Esophagus muscularis mucosa (tissue), 4 donors: ENCODE measurements around the gene EPC1. TPM values are rescaled to one million over a fixed set of nuclear protein-coding genes. Genes with fewer than 3 reads are reported as not detected.

Source experiments
- DNase-seq: peaks from one replicate; pipeline ENCODE4 v3.0.0-alpha.2; 2017; ENCODE audit errors: extremely low spot score
- H3K27ac ChIP-seq, 4 donors: fragments of 200-600 bp; sonication (generic); replicated peaks in 1 of 4; 1 replicate in 3 of 4; 2 replicates in 1 of 4; pipeline ENCODE4 v1.5.1; 2016 to 2019; ENCODE audit warnings: mild to moderate bottlenecking in 1 of 4
- H3K27me3 ChIP-seq, 4 donors: fragments of 200-600 bp; sonication (generic); one replicate each; pipeline versions ENCODE4 v1.5.1 to v1.6.0; 2016 to 2019
- H3K36me3 ChIP-seq, 4 donors: fragments of 200-600 bp; sonication (generic); one replicate each; pipeline ENCODE4 v1.5.1; 2016 to 2019
- H3K4me1 ChIP-seq, 4 donors: fragments of 200-600 bp; sonication (generic); one replicate each; pipeline ENCODE4 v1.5.1; 2016 to 2019
- H3K4me3 ChIP-seq, 4 donors: fragments of 200-600 bp; sonication (generic); 1 replicate in 2 of 4; 2 replicates in 2 of 4; pipeline ENCODE4 v1.5.1; 2016 to 2019; ENCODE audit warnings: mild to moderate bottlenecking in 4 of 4, moderate library complexity in 1 of 4
- H3K9me3 ChIP-seq, 4 donors: fragments of 200-600 bp; sonication (generic); 1 replicate in 3 of 4; 2 replicates in 1 of 4; pipeline ENCODE4 v1.5.1; 2016 to 2019
- CTCF ChIP-seq, 3 experiments: fragments of 200-600 bp in 2 of 3; fragments of 450-650 bp in 1 of 3; sonication (generic) in 2 of 3; IDR thresholded peaks; one replicate each; pipeline ENCODE4 v1.5.1; 2017 to 2019; ENCODE audit warnings: antibody characterized with exemption in 3 of 3, mild to moderate bottlenecking in 2 of 3, moderate library complexity in 1 of 3
- EP300 ChIP-seq: sonication (generic); formaldehyde crosslinking; IDR thresholded peaks from one replicate; pipeline ENCODE4 v1.6.1; 2017; ENCODE audit warnings: antibody characterized with exemption
- POLR2A ChIP-seq: fragments of 450-650 bp; IDR thresholded peaks from one replicate; pipeline ENCODE4 v1.6.1; 2017; ENCODE audit warnings: antibody characterized with exemption, moderate library complexity, mild to moderate bottlenecking, low read depth
- POLR2AphosphoS5 ChIP-seq, 2 donors: sonication (generic); formaldehyde crosslinking; IDR thresholded peaks; one replicate each; pipeline ENCODE4 v1.6.1; 2017; ENCODE audit warnings: antibody characterized with exemption in 2 of 2
- WGBS: methylation state at CpG from one replicate; pipeline ENCODE4 v1.1.5; 2018; 5-methylcytosine and 5-hydroxymethylcytosine counted together
- intact Hi-C: fragments of 100-400 bp; cut with DNase I; formaldehyde crosslinking; loops from one replicate; pipeline ENCODE4 v1.15.1; 2023
- total RNA-seq, 4 donors: library from RNA; depleted of rRNA; stranded (reverse); fragments of >200 nt; gene quantifications; one replicate each; pipeline versions ENCODE4 v1.1.0 to v1.2.1, GENCODE V29; 2016

The EPC1 gene
- total RNA-seq, 4 donors from 2014 or later = 23.5 to 40.4 (median 35.2) TPM

- peak overlapping the region in 3 of 4 donors; percentile 1 to 33 (median 25) for H3K27ac ChIP-seq
- H3K9me3 ChIP-seq = no peaks in the 10 kb centered on the region
- intact Hi-C loops = no loop called here
- WGBS = 62% methylated on average over 7 of the region's 7 CpGs
- no peak overlapping the region for H3K4me3 ChIP-seq
- H3K4me1 ChIP-seq = peaks cover 0 to 41% (median 29%) of the 10 kb centered on the region in 4 donors
- no peak for DNase-seq
- H3K27me3 ChIP-seq = no peaks in the 10 kb centered on the region
- TF ChIP-seq EP300 (no peak), POLR2AphosphoS5 (IDR thresholded peaks at IDR 0.05) (no peak), CTCF (IDR thresholded peaks at IDR 0.05) (no peak)
- no peaks in the 10 kb centered on the region for H3K36me3 ChIP-seq
These were observed 39.8 kb upstream of the EPC1 start for GRCh38 chr10:32386623-32387260.

- 92% methylated on average over 4 of the region's 4 CpGs for WGBS
- intact Hi-C loops = loop anchor here (5.0 kb wide), 1 partner anchor 63 kb away; the partner anchor contains the start of gene CCDC7
- TF ChIP-seq EP300 = no peak
- no peak for TF ChIP-seq POLR2A
- TF ChIP-seq POLR2AphosphoS5 (IDR thresholded peaks at IDR 0.05) = no peak
- no peak for TF ChIP-seq CTCF (IDR thresholded peaks at IDR 0.05)
- H3K27me3 ChIP-seq = no peaks in the 10 kb centered on the region
- no peaks in the 10 kb centered on the region for H3K9me3 ChIP-seq
- no peak overlapping the region for H3K4me3 ChIP-seq
- H3K36me3 ChIP-seq = no peaks in the 10 kb centered on the region
- H3K27ac ChIP-seq = no peak overlapping the region
- DNase-seq = no peak
- H3K4me1 ChIP-seq = peaks cover 3 to 39% (median 34%) of the 10 kb centered on the region in 4 donors
These were observed 37.2 kb upstream of the EPC1 start for GRCh38 chr10:32384171-32384570.

GRCh38 chr10:32381165-32381564, 34.2 kb upstream of the EPC1 start:
- intact Hi-C loops = loop anchor here (5.0 kb wide), 1 partner anchor 66 kb away; the partner anchor contains the start of gene CCDC7

GRCh38 chr10:32379950-32380551, 33.1 kb upstream of the EPC1 start:
- Histone ChIP-seq H3K27me3 (no peaks in the 10 kb centered on the region), H3K9me3 (no peaks in the 10 kb centered on the region), H3K4me3 (no peak overlapping the region), H3K36me3 (no peaks in the 10 kb centered on the region), H3K27ac (peak overlapping the region; percentile 83 to 86 (median 86)), H3K4me1 (peaks cover 3 to 27% (median 22%) of the 10 kb centered on the region in 4 donors)
- TF ChIP-seq CTCF (IDR thresholded peaks at IDR 0.05) = no peak
- TF ChIP-seq POLR2A = no peak
- TF ChIP-seq EP300 = no peak
- TF ChIP-seq POLR2AphosphoS5 (IDR thresholded peaks at IDR 0.05) = no peak
- 76% methylated on average over 7 of the region's 7 CpGs for WGBS
- intact Hi-C loops = loop anchor here (5.0 kb wide), 1 partner anchor 67 kb away; the partner anchor contains the start of gene CCDC7
- no peak for DNase-seq

More at GRCh38 chr10:32381165-32381564, 34.2 kb upstream of the EPC1 start:
- Histone ChIP-seq H3K4me3 (no peak overlapping the region), H3K4me1 (peaks cover 3 to 16% (median 11%) of the 10 kb centered on the region in 4 donors), H3K36me3 (no peaks in the 10 kb centered on the region), H3K9me3 (no peaks in the 10 kb centered on the region), H3K27ac (peak overlapping the region in 1 of 4 donors; percentile 4), H3K27me3 (no peaks in the 10 kb centered on the region)
- DNase-seq = no peak
- TF ChIP-seq POLR2AphosphoS5 (IDR thresholded peaks at IDR 0.05) (no peak), POLR2A (no peak), EP300 (no peak), CTCF (IDR thresholded peaks at IDR 0.05) (no peak)
- WGBS = 93% methylated on average over 3 of the region's 3 CpGs
